Keratinocyte (primary cell): ENCODE results near the gene MMP14.

Experiments
- CTCF ChIP-seq, 3 experiments: IDR thresholded peaks in 1 of 3; conservative IDR thresholded peaks in 1 of 3; optimal IDR thresholded peaks in 1 of 3; 2 replicates in 2 of 3; 3 replicates in 1 of 3; pipeline versions ENCODE3 to v1.5.1; 2011; ENCODE audit warnings: low read length in 3 of 3, mild to moderate bottlenecking in 3 of 3, moderate library complexity in 2 of 3, control low read depth in 1 of 3, inconsistent platforms in 1 of 3; ENCODE audit not compliant: insufficient read depth in 2 of 3; ENCODE audit errors: extremely low read depth in 1 of 3
- EZH2 ChIP-seq: IDR thresholded peaks from one replicate; pipeline ENCODE4 v1.6.1; 2012; ENCODE audit warnings: inconsistent platforms, mild to moderate bottlenecking, low read length, moderate library complexity

DNA sequence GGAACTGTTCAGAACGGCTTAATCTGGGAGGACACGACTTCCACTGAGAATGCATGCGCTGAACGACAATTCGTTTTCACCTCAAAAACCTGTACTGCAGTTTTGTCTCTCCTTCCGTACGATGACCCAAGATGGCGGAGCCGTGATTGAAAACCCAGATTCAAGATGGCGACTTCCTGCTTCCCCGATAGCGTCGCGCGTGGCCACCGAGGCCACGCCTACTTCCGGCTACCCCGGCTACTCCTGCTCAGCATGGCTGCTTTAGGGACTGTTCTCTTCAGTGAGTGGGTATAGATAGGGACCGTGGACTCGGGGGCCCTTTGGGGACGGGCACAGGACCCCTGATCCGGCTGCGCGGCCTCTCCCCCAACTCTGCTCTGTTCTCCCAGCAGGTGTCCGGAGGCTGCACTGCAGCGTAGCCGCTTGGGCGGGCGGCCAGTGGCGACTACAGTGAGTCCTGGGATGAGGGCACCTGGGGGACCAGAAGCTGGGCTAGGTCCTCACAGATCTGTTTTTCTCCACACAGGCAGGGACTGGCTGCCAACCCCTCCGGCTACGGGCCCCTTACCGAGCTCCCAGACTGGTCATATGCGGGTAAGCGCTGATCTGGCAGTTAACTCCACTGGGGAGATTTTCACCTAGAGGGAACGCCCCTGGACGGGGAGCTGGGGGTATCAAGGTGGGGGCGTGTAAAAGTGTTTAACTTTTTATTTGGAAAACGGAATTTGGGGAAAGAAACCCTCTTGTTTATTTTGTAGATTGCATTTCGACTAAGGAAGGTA lies 6.5 kb upstream of the MMP14 start, which contains the start of gene MRPL52:
- TF ChIP-seq CTCF (optimal IDR thresholded peaks at IDR 0.05 in 1 of 3, IDR thresholded peaks at IDR 0.05 in 1 of 3, conservative IDR thresholded peaks at IDR 0.05 in 1 of 3; ENCODE audit: extremely low read depth in 1 of 3, insufficient read depth in 2 of 3, low read length in 3 of 3) (no peak), EZH2 (no peak)
